K562 (cell line): ENCODE data around the gene BAIAP3. TPM values are rescaled to one million over a fixed set of nuclear protein-coding genes. Genes with fewer than 3 reads are reported as not detected.

Experiments
- ATAC-seq: fragments of 200-7000 bp; cut with Tn5 transposase; 3 replicates; pipeline ENCODE4 v1.9.1; 2020; ENCODE audit warnings: moderate library complexity
- BruUV-seq: library from RNA; stranded (reverse); fragments of 400-500 nt; replicated peaks from 2 replicates; lab custom pipeline; 2021; lab: Mats Ljungman, UMichigan
- CTCF ChIA-PET: fragments of 300-600 bp; formaldehyde crosslinking; extraction: SDS; loops from one replicate; lab custom pipeline; 2021; ENCODE audit warnings: low intra/inter-chr PET ratio; lab: Yijun Ruan, JAX
- POLR2A ChIA-PET: fragments of 300-600, 350-650 bp; sonication (Branson Sonifier 250); formaldehyde crosslinking; extraction: SDS; loops from one replicate; lab custom pipeline; 2021; ENCODE audit warnings: antibody characterized with exemption, inconsistent platforms; lab: Yijun Ruan, JAX
- DNase-seq, 4 experiments: peaks; one replicate each; pipeline versions ENCODE4 v3.0.0 to v3.0.0-alpha.2; 2011 to 2018; ENCODE audit warnings: low spot score in 3 of 4, mixed read lengths in 3 of 4; ENCODE audit errors: extremely low read depth in 1 of 4
- FAIRE-seq: peaks from 2 replicates; lab custom pipeline; 2011; peaks lifted over from hg19 to GRCh38; lab: Jason Lieb, UNC
- H2AFZ ChIP-seq: 2 replicates; pipeline ENCODE4 v1.6.0; 2011; ENCODE audit warnings: low read depth, low read length, control low read depth, inconsistent platforms
- H3K27ac ChIP-seq: fragments of 200-600 bp; 3 replicates; pipeline ENCODE4 v1.8.0; 2011; ENCODE audit warnings: low read depth, mild to moderate bottlenecking, control low read depth, inconsistent platforms, low read length, moderate library complexity, mixed read lengths; ENCODE audit errors: extremely low read depth
- H3K27me3 ChIP-seq, 2 experiments: fragments of 300-600 bp in 1 of 2; 2 replicates in 1 of 2; 3 replicates in 1 of 2; pipeline versions ENCODE4 v1.6.0 to v1.8.0; 2011; ENCODE audit warnings: inconsistent platforms in 2 of 2, low read length in 2 of 2, mild to moderate bottlenecking in 1 of 2, mixed read lengths in 1 of 2, moderate library complexity in 1 of 2; ENCODE audit not compliant: control insufficient read depth in 2 of 2, insufficient read depth in 2 of 2
- H3K36me3 ChIP-seq: fragments of 300-600 bp; 3 replicates; pipeline ENCODE4 v1.8.0; 2011; ENCODE audit warnings: mild to moderate bottlenecking, low read length, inconsistent platforms; ENCODE audit not compliant: control insufficient read depth, insufficient read depth
- H3K4me1 ChIP-seq, 2 experiments: fragments of 200-600 bp in 1 of 2; replicated peaks in 1 of 2; 2 replicates in 1 of 2; 3 replicates in 1 of 2; pipeline versions ENCODE4 v1.5.1 to v1.8.0; 2011; ENCODE audit warnings: inconsistent platforms in 2 of 2, low read length in 2 of 2, mild to moderate bottlenecking in 1 of 2, mixed read lengths in 1 of 2, moderate library complexity in 1 of 2; ENCODE audit not compliant: control insufficient read depth in 2 of 2, insufficient read depth in 2 of 2
- H3K4me2 ChIP-seq: 2 replicates; pipeline ENCODE4 v1.6.1; 2011; ENCODE audit warnings: low read length, control low read depth, inconsistent platforms, mixed read lengths; ENCODE audit not compliant: insufficient read depth
- H3K4me3 ChIP-seq: fragments of 200-600 bp; sonication (generic), shearing (Covaris generic); 2 replicates; pipeline ENCODE4 v1.5.1; 2016; ENCODE audit warnings: control low read depth, inconsistent platforms
- H3K79me2 ChIP-seq: fragments of 200-600 bp; 3 replicates; pipeline ENCODE4 v1.8.0; 2011; ENCODE audit warnings: low read length, inconsistent platforms; ENCODE audit not compliant: control insufficient read depth, insufficient read depth
- H3K9ac ChIP-seq, 2 experiments: 2 replicates each; pipeline versions ENCODE4 v1.6.0 to v1.6.1; 2011; ENCODE audit warnings: low read depth in 2 of 2, low read length in 2 of 2, control low read depth in 1 of 2, inconsistent platforms in 1 of 2, mild to moderate bottlenecking in 1 of 2, mixed read lengths in 1 of 2; ENCODE audit not compliant: insufficient read depth in 1 of 2
- H3K9me1 ChIP-seq: one replicate; pipeline ENCODE4 v1.6.0; 2011; ENCODE audit warnings: inconsistent platforms, mild to moderate bottlenecking, low read length, moderate library complexity; ENCODE audit not compliant: control insufficient read depth, insufficient read depth
- H3K9me3 ChIP-seq: replicated peaks from 2 replicates; pipeline ENCODE4 v1.5.1; 2011; ENCODE audit warnings: low read depth, low read length, inconsistent platforms; ENCODE audit not compliant: control insufficient read depth, insufficient read depth
- H4K20me1 ChIP-seq: replicated peaks from 2 replicates; pipeline ENCODE4 v1.6.1; 2011; ENCODE audit warnings: low read length, inconsistent platforms, mixed read lengths; ENCODE audit not compliant: control insufficient read depth, insufficient read depth
- CEBPB ChIP-seq: fragments of 450-650 bp; IDR thresholded peaks from 2 replicates; pipeline ENCODE4 v1.6.1; 2016; ENCODE audit warnings: missing genetic modification characterization, missing compliant biosample characterization
- KLF16 ChIP-seq: IDR thresholded peaks from 2 replicates; pipeline ENCODE4 v1.6.1; 2016; ENCODE audit warnings: antibody characterized with exemption
- POLR2G ChIP-seq: fragments of 200-400 bp; formaldehyde crosslinking; IDR thresholded peaks from 2 replicates; pipeline ENCODE4 v1.6.1; 2017; ENCODE audit warnings: low read depth, mild to moderate bottlenecking, antibody characterized with exemption, low read length, moderate library complexity
- RBFOX2 ChIP-seq: fragments of 200-400 bp; formaldehyde crosslinking; IDR thresholded peaks from 2 replicates; pipeline ENCODE4 v1.6.1; 2017; ENCODE audit warnings: low read depth, mild to moderate bottlenecking, low read length, moderate library complexity
- ZNF23 ChIP-seq: fragments of 250-450 bp; sonication (Bioruptor Pico); IDR thresholded peaks from 2 replicates; pipeline ENCODE4 v1.4.0; 2020; ENCODE audit warnings: mild to moderate bottlenecking
- ZNF407 ChIP-seq: fragments of 450-650 bp; IDR thresholded peaks from 2 replicates; pipeline ENCODE4 v1.6.1; 2016; ENCODE audit warnings: low read depth
- WGBS: fragments of 100-300 bp; shearing (Covaris generic); methylation state at CpG from one replicate; pipeline ENCODE4 v1.1.6; 2016; ENCODE audit warnings: low coverage, mixed read lengths; ENCODE audit not compliant: insufficient coverage; ENCODE audit errors: missing lambda C conversion rate; 5-methylcytosine and 5-hydroxymethylcytosine counted together
- in situ Hi-C: fragments of 300-500 bp; cut with MboI; formaldehyde crosslinking; loops from 4 replicates; pipeline ENCODE4 v1.15.0; 2018; ENCODE audit warnings: inconsistent platforms, mixed read lengths
- intact Hi-C: fragments of 100-400 bp; cut with micrococcal nuclease; formaldehyde crosslinking; loops from 2 replicates; pipeline ENCODE4 v1.14.2; 2022
- polyA plus RNA-seq, 8 experiments: library from polyadenylated mRNA; depleted of rRNA in 4 of 8; stranded (reverse) in 5 of 8; unstranded in 3 of 8; fragments of >200 nt; fragmentation: Nextera tagmentation in 2 of 8; fragmentation: Illumina TruSeq in 1 of 8; extraction: Ambion mirVana in 2 of 8; extraction: Trizol in 1 of 8; gene quantifications; 2 replicates each; pipeline versions ENCODE4 v1.2.1 to v1.2.3, GENCODE V29; 2011 to 2014; ENCODE audit warnings: inconsistent platforms in 1 of 8, missing spikeins in 1 of 8
- total RNA-seq, 7 experiments: library from RNA; depleted of rRNA in 6 of 7; stranded (reverse); fragments of >200 nt in 6 of 7; fragmentation: Illumina TruSeq in 2 of 7; extraction: Trizol in 2 of 7; gene quantifications; 2 replicates each; pipeline versions ENCODE4 v1.2.1 to v1.2.3, GENCODE V29; 2011 to 2021; ENCODE audit warnings: low replicate concordance in 1 of 7

Gene BAIAP3
- total and polyA plus RNA-seq, 9 of the 15 experiments (the other 6 are each of a cell fraction or from before 2014, with no cell fraction given), result 0.03 to 4.5 (median 0.57) TPM; not detected in 1

- in situ Hi-C loops, result no loop called here
- peaks cover 64% of the 10 kb centered on the region for H3K36me3 ChIP-seq
Observed at GRCh38 chr16:1311738-1312466, 21.5 kb upstream of the BAIAP3 start.

More at GRCh38 chr16:1311738-1312466, 21.5 kb upstream of the BAIAP3 start:
- peaks cover 12 to 60% of the 10 kb centered on the region in 2 experiments for H3K4me1 ChIP-seq
- H3K79me2 ChIP-seq, result peaks cover 64% of the 10 kb centered on the region
- H3K9ac ChIP-seq, result peak overlapping the region in 1 of 2 experiments; percentile 99; a peak in 3 of 4 replicates
- H3K9me3 ChIP-seq, result no peaks in the 10 kb centered on the region
- TF ChIP-seq CEBPB (tag) (no peak), ZNF407 (no peak), KLF16 (no peak), RBFOX2 (peak; percentile 69), ZNF23 (CRISPR knock-in tag) (no peak), POLR2G (peak; percentile 64)
- H3K27ac ChIP-seq, result peak overlapping the region; percentile 11; the same call in 1 of the 3 replicates
- BruUV-seq, result no TSS peak
- no peaks in the 10 kb centered on the region for H3K27me3 ChIP-seq
- peaks cover 50% of the 10 kb centered on the region for H4K20me1 ChIP-seq
- no peak overlapping the region for H2AFZ ChIP-seq
- ChIA-PET POLR2A (interaction anchor here (1.2 to 1.7 kb wide), 3 partner anchors 11 to 20 kb away, joined by 3 to 6 read pairs (median 4); no protein-coding TSS in a partner anchor), CTCF (no interaction called here)
- peaks cover 19% of the 10 kb centered on the region for H3K9me1 ChIP-seq
- no peak for ATAC-seq
- FAIRE-seq, result no peak
- intact Hi-C loops, result no loop called here
- WGBS, result 83% methylated on average over 29 of the region's 35 CpGs
- peak overlapping the region; percentile 91; the same call in 1 of the 2 replicates for H3K4me3 ChIP-seq
- H3K4me2 ChIP-seq, result peak overlapping the region; percentile 87
- DNase-seq, result no peak
